Neural progenitor cell (in vitro differentiated cells): ENCODE results near the gene PBXIP1. TPM values are rescaled to one million over a fixed set of nuclear protein-coding genes. Genes with fewer than 3 reads are reported as not detected.

Source experiments
- DNase-seq: peaks from one replicate; pipeline ENCODE4 v3.0.0-alpha.2; 2016; ENCODE audit warnings: low spot score
- H2AFZ ChIP-seq: fragments of 200-600 bp; sonication (generic); replicated peaks from 2 replicates; pipeline ENCODE4 v1.6.1; 2016; ENCODE audit warnings: antibody characterized with exemption
- H3F3A ChIP-seq: fragments of 200-600 bp; sonication (generic); 2 replicates; pipeline ENCODE4 v1.6.1; 2016; ENCODE audit warnings: antibody characterized with exemption, low read depth
- H3K27ac ChIP-seq: fragments of 200-600 bp; sonication (generic); 2 replicates; pipeline ENCODE4 v1.5.1; 2016; ENCODE audit warnings: mild to moderate bottlenecking
- H3K27me3 ChIP-seq: fragments of 200-600 bp; sonication (generic); 2 replicates; pipeline ENCODE4 v1.6.1; 2016; ENCODE audit warnings: mild to moderate bottlenecking, moderate library complexity
- H3K36me3 ChIP-seq: fragments of 200-600 bp; sonication (generic); 2 replicates; pipeline ENCODE4 v1.5.1; 2016
- H3K4me1 ChIP-seq: fragments of 200-600 bp; sonication (generic); 2 replicates; pipeline ENCODE4 v1.6.1; 2016; ENCODE audit warnings: mixed run types
- H3K4me2 ChIP-seq: fragments of 200-600 bp; sonication (generic); 2 replicates; pipeline ENCODE4 v1.6.1; 2016
- H3K4me3 ChIP-seq: fragments of 200-600 bp; sonication (generic); 2 replicates; pipeline ENCODE4 v1.5.1; 2016
- H3K79me2 ChIP-seq: fragments of 200-600 bp; sonication (generic); 2 replicates; pipeline ENCODE4 v1.6.1; 2016; ENCODE audit warnings: low read depth
- H3K9ac ChIP-seq: fragments of 200-600 bp; sonication (generic); 2 replicates; pipeline ENCODE4 v1.6.1; 2016
- H3K9me3 ChIP-seq: fragments of 200-600 bp; sonication (generic); 2 replicates; pipeline ENCODE4 v1.5.1; 2016; ENCODE audit warnings: low read depth
- H4K20me1 ChIP-seq: fragments of 200-600 bp; sonication (generic); 2 replicates; pipeline ENCODE4 v1.6.1; 2016; ENCODE audit warnings: low read depth
- H3K27ac Mint-ChIP-seq: 3 replicates; pipeline ENCODE4 v1.8.0; 2021; ENCODE audit warnings: mixed read lengths
- H3K27me3 Mint-ChIP-seq: 2 replicates; pipeline ENCODE4 v1.8.0; 2022; ENCODE audit warnings: low read depth, mild to moderate bottlenecking, inconsistent platforms, moderate library complexity, mixed read lengths; ENCODE audit not compliant: insufficient read depth
- H3K36me3 Mint-ChIP-seq: 3 replicates; pipeline ENCODE4 v1.8.0; 2021; ENCODE audit warnings: mixed read lengths
- H3K4me1 Mint-ChIP-seq: 3 replicates; pipeline ENCODE4 v1.8.0; 2021; ENCODE audit warnings: mixed read lengths
- H3K4me3 Mint-ChIP-seq: 3 replicates; pipeline ENCODE4 v1.8.0; 2021; ENCODE audit warnings: mild to moderate bottlenecking, moderate library complexity, mixed read lengths
- H3K9me3 Mint-ChIP-seq: 3 replicates; pipeline ENCODE4 v1.8.0; 2020; ENCODE audit warnings: mixed read lengths
- CTCF ChIP-seq: fragments of 200-600 bp; sonication (generic); IDR thresholded peaks from 2 replicates; pipeline ENCODE4 v1.5.1; 2017; ENCODE audit warnings: antibody characterized with exemption, mild to moderate bottlenecking
- EZH2 ChIP-seq: fragments of 200-600 bp; sonication (generic); IDR thresholded peaks from 2 replicates; pipeline ENCODE4 v1.6.1; 2017; ENCODE audit warnings: antibody characterized with exemption, mild to moderate bottlenecking, moderate library complexity
- EZH2phosphoT487 ChIP-seq: fragments of 200-600 bp; sonication (generic); IDR thresholded peaks from 2 replicates; pipeline ENCODE4 v1.6.1; 2017; ENCODE audit warnings: antibody characterized with exemption
- total RNA-seq: library from RNA; depleted of rRNA; stranded (reverse); fragments of >200 nt; gene quantifications from 2 replicates; pipeline ENCODE4 v1.2.3, GENCODE V29; 2015; ENCODE audit warnings: low replicate concordance

PBXIP1 gene
- total RNA-seq, 1 donor from 2014 or later: 21.4 TPM

GRCh38 chr1:154934358-154934948, 21.4 kb downstream of the PBXIP1 start:
- peaks cover 10% of the 10 kb centered on the region for H3K79me2 ChIP-seq
- TF ChIP-seq EZH2phosphoT487: no peak
- TF ChIP-seq CTCF: no peak
- TF ChIP-seq EZH2: no peak
- no peak overlapping the region for H2AFZ ChIP-seq
- H3K4me2 ChIP-seq: no peak overlapping the region
- Mint-ChIP-seq H3K9me3 (no peaks in the 10 kb centered on the region), H3K4me3 (peak overlapping the region; percentile 41), H3K36me3 (peaks cover 2% of the 10 kb centered on the region), H3K4me1 (peaks cover 35% of the 10 kb centered on the region), H3K27me3 (peaks cover 12% of the 10 kb centered on the region), H3K27ac (no peak overlapping the region)
- peaks cover 6% of the 10 kb centered on the region for H3K4me1 ChIP-seq
- H3K27ac ChIP-seq: no peak overlapping the region
- no peak for DNase-seq
- H4K20me1 ChIP-seq: no peaks in the 10 kb centered on the region
- no peak overlapping the region for H3K4me3 ChIP-seq
- H3K36me3 ChIP-seq: no peaks in the 10 kb centered on the region
- H3K9ac ChIP-seq: no peak overlapping the region
- H3F3A ChIP-seq: peaks cover 18% of the 10 kb centered on the region
- H3K27me3 ChIP-seq: no peaks in the 10 kb centered on the region
- H3K9me3 ChIP-seq: no peaks in the 10 kb centered on the region

GRCh38 chr1:154931940-154932487, 23.9 kb downstream of the PBXIP1 start:
- no peaks in the 10 kb centered on the region for H3K36me3 ChIP-seq
- peaks cover 10% of the 10 kb centered on the region for H3K79me2 ChIP-seq
- no peaks in the 10 kb centered on the region for H3K9me3 ChIP-seq
- H3K4me3 ChIP-seq: no peak overlapping the region
- no peak for DNase-seq
- no peaks in the 10 kb centered on the region for H3K27me3 ChIP-seq
- Mint-ChIP-seq H3K9me3 (no peaks in the 10 kb centered on the region), H3K27ac (no peak overlapping the region), H3K4me1 (peaks cover 16% of the 10 kb centered on the region), H3K4me3 (no peak overlapping the region), H3K27me3 (peaks cover 8% of the 10 kb centered on the region), H3K36me3 (peaks cover 9% of the 10 kb centered on the region)
- H2AFZ ChIP-seq: no peak overlapping the region
- no peaks in the 10 kb centered on the region for H4K20me1 ChIP-seq
- no peak for TF ChIP-seq EZH2
- TF ChIP-seq CTCF: no peak
- no peak for TF ChIP-seq EZH2phosphoT487
- peaks cover 7% of the 10 kb centered on the region for H3F3A ChIP-seq
- H3K9ac ChIP-seq: no peak overlapping the region
- H3K4me2 ChIP-seq: no peak overlapping the region
- H3K4me1 ChIP-seq: no peaks in the 10 kb centered on the region
- H3K27ac ChIP-seq: no peak overlapping the region

- Histone ChIP-seq H3K9ac (no peak overlapping the region), H3K4me2 (no peak overlapping the region), H3K9me3 (no peaks in the 10 kb centered on the region), H3K27ac (no peak overlapping the region), H2AFZ (no peak overlapping the region), H3K27me3 (no peaks in the 10 kb centered on the region), H3F3A (no peaks in the 10 kb centered on the region), H3K79me2 (no peaks in the 10 kb centered on the region), H3K4me1 (no peaks in the 10 kb centered on the region), H3K4me3 (no peak overlapping the region), H4K20me1 (no peaks in the 10 kb centered on the region), H3K36me3 (no peaks in the 10 kb centered on the region)
- H3K9me3 Mint-ChIP-seq: no peaks in the 10 kb centered on the region
- H3K36me3 Mint-ChIP-seq: peaks cover 26% of the 10 kb centered on the region
- no peaks in the 10 kb centered on the region for H3K27me3 Mint-ChIP-seq
- H3K27ac Mint-ChIP-seq: no peak overlapping the region
- TF ChIP-seq CTCF (no peak), EZH2phosphoT487 (no peak), EZH2 (no peak)
- no peak for DNase-seq
- peak overlapping the region; percentile 49 for H3K4me3 Mint-ChIP-seq
- no peaks in the 10 kb centered on the region for H3K4me1 Mint-ChIP-seq
Observed at GRCh38 chr1:154926201-154926600, 29.7 kb downstream of the PBXIP1 start.
